OCI-LY7 (cell line): ENCODE measurements around the gene STK31. TPM values are rescaled to one million over a fixed set of nuclear protein-coding genes. Genes with fewer than 3 reads are reported as not detected.

ENCODE experiments used
- BruUV-seq: library from RNA; stranded (reverse); fragments of 400-500 nt; replicated peaks from 2 replicates; lab custom pipeline; 2021; lab: Mats Ljungman, UMichigan
- CTCF ChIA-PET: fragments of 300-600 bp; sonication (Branson Sonifier 250); formaldehyde crosslinking; loops from one replicate; lab custom pipeline; 2022; ENCODE audit warnings: antibody characterized with exemption; ENCODE audit not compliant: unreplicated experiment; lab: Charles Lee
- POLR2A ChIA-PET: fragments of 300-600 bp; sonication (Branson Sonifier 250); formaldehyde crosslinking; loops from one replicate; lab custom pipeline; 2022; ENCODE audit warnings: antibody characterized with exemption; lab: Charles Lee
- DNase-seq: peaks from one replicate; pipeline ENCODE4 v3.0.0-alpha.2; 2015; ENCODE audit warnings: low spot score
- H2AFZ ChIP-seq: fragments of 200-600 bp; sonication (generic), shearing (Covaris generic); 2 replicates; pipeline ENCODE4 v1.6.1; 2014; ENCODE audit warnings: mild to moderate bottlenecking, antibody characterized with exemption, low read length, moderate library complexity
- H3K27ac ChIP-seq: fragments of 200-600 bp; sonication (generic); 2 replicates; pipeline ENCODE4 v1.5.1; 2014; ENCODE audit warnings: mixed run types, low read depth, mild to moderate bottlenecking, moderate library complexity, low read length, inconsistent platforms; ENCODE audit not compliant: poor library complexity, severe bottlenecking
- H3K36me3 ChIP-seq: fragments of 200-600 bp; sonication (generic); 2 replicates; pipeline ENCODE4 v1.6.1; 2014; ENCODE audit warnings: mild to moderate bottlenecking, antibody characterized with exemption, low read length, moderate library complexity, mixed read lengths; ENCODE audit not compliant: insufficient read depth
- H3K4me1 ChIP-seq: fragments of 200-600 bp; sonication (generic); 2 replicates; pipeline ENCODE4 v1.5.1; 2014; ENCODE audit warnings: mild to moderate bottlenecking, low read length; ENCODE audit not compliant: insufficient read depth, poor library complexity, severe bottlenecking
- H3K4me2 ChIP-seq: fragments of 200-600 bp; sonication (generic); 2 replicates; pipeline ENCODE4 v1.6.1; 2014; ENCODE audit warnings: mild to moderate bottlenecking, low read length
- H3K4me3 ChIP-seq: fragments of 200-600 bp; sonication (generic); 2 replicates; pipeline ENCODE4 v1.5.1; 2014; ENCODE audit warnings: mild to moderate bottlenecking, low read depth, low read length; ENCODE audit not compliant: poor library complexity, severe bottlenecking
- H3K79me2 ChIP-seq: fragments of 200-600 bp; sonication (generic); 2 replicates; pipeline ENCODE4 v1.6.1; 2016; ENCODE audit warnings: low read depth, mild to moderate bottlenecking, low read length, moderate library complexity, mixed read lengths; ENCODE audit not compliant: insufficient read depth
- H3K9me2 ChIP-seq: fragments of 200-600 bp; sonication (generic); 2 replicates; pipeline ENCODE4 v1.6.1; 2016; ENCODE audit warnings: mild to moderate bottlenecking, low read length, mixed read lengths; ENCODE audit not compliant: insufficient read depth
- H3K9me3 ChIP-seq: fragments of 200-600 bp; sonication (generic); 2 replicates; pipeline ENCODE4 v1.6.1; 2014; ENCODE audit warnings: mild to moderate bottlenecking, mixed run types, low read length, mixed read lengths
- H4K20me1 ChIP-seq: fragments of 200-600 bp; sonication (generic); 2 replicates; pipeline ENCODE4 v1.6.1; 2014; ENCODE audit warnings: mild to moderate bottlenecking, antibody characterized with exemption, low read length, moderate library complexity, mixed read lengths; ENCODE audit not compliant: insufficient read depth
- EZH2phosphoT487 ChIP-seq: fragments of 200-600 bp; sonication (generic); IDR thresholded peaks from 2 replicates; pipeline ENCODE4 v1.6.1; 2018; ENCODE audit warnings: low read depth, borderline replicate concordance, mild to moderate bottlenecking, mixed run types, antibody characterized with exemption, low read length, moderate library complexity, mixed read lengths
- intact Hi-C: fragments of 100-400 bp; cut with micrococcal nuclease; formaldehyde crosslinking; loops from one replicate; pipeline ENCODE4 v1.10.0; 2022; ENCODE audit not compliant: unreplicated experiment
- total RNA-seq, 2 experiments: library from RNA; depleted of rRNA in 1 of 2; stranded (reverse); fragments of >200 nt in 1 of 2; shearing (Covaris generic) in 1 of 2; gene quantifications; 2 replicates each; pipeline ENCODE4 v1.2.3, GENCODE V29; 2014 to 2022
- TF ChIP-seq, protein P1 (sequence below): fragments of 200-600 bp; sonication (generic); conservative IDR thresholded peaks from 2 replicates; pipeline ENCODE4 v1.5.1; 2014; ENCODE audit warnings: mild to moderate bottlenecking, antibody characterized with exemption, low read length, moderate library complexity, mixed read lengths

Gene STK31
- total RNA-seq, 2 experiments from 2014 or later: 0.28 to 0.40 TPM

DNA sequence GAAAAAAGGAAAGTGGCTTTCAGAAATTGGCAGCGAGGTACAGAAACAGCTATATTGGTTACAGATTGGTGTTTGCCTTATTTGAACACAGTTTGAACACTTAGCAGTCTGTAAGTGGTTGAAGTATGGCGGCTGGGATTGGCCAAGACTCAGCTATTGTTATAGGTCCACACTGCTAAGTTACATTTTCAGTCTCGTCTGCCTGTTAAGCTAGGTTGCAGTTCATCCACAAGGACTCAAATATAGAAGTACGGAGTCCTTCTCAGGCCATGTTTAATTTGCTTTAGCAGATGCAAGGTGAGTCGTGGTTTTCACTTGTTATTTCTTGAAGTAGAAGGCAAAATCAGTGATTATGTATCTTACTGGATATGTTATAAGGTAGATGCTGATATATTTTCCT lies 73.1 kb downstream of the STK31 start:
- intact Hi-C loops: no loop called here
- Histone ChIP-seq H3K4me2 (no peak overlapping the region), H3K9me3 (no peaks in the 10 kb centered on the region), H3K9me2 (no peaks in the 10 kb centered on the region), H3K4me1 (no peaks in the 10 kb centered on the region), H3K4me3 (no peak overlapping the region), H2AFZ (no peak overlapping the region), H3K79me2 (no peaks in the 10 kb centered on the region), H4K20me1 (no peaks in the 10 kb centered on the region), H3K27ac (no peak overlapping the region), H3K36me3 (no peaks in the 10 kb centered on the region)
- no peak for DNase-seq
- POLR2A ChIA-PET: interaction anchor here (0.7 to 1.1 kb wide), 2 partner anchors 188 to 1832 kb away, joined by 3 to 6 read pairs; no protein-coding TSS in a partner anchor
- TF ChIP-seq EZH2phosphoT487: no peak
- TF ChIP-seq, protein P1, sequence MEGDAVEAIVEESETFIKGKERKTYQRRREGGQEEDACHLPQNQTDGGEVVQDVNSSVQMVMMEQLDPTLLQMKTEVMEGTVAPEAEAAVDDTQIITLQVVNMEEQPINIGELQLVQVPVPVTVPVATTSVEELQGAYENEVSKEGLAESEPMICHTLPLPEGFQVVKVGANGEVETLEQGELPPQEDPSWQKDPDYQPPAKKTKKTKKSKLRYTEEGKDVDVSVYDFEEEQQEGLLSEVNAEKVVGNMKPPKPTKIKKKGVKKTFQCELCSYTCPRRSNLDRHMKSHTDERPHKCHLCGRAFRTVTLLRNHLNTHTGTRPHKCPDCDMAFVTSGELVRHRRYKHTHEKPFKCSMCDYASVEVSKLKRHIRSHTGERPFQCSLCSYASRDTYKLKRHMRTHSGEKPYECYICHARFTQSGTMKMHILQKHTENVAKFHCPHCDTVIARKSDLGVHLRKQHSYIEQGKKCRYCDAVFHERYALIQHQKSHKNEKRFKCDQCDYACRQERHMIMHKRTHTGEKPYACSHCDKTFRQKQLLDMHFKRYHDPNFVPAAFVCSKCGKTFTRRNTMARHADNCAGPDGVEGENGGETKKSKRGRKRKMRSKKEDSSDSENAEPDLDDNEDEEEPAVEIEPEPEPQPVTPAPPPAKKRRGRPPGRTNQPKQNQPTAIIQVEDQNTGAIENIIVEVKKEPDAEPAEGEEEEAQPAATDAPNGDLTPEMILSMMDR: no peak
- CTCF ChIA-PET: no interaction called here
- no TSS peak for BruUV-seq

DNA sequence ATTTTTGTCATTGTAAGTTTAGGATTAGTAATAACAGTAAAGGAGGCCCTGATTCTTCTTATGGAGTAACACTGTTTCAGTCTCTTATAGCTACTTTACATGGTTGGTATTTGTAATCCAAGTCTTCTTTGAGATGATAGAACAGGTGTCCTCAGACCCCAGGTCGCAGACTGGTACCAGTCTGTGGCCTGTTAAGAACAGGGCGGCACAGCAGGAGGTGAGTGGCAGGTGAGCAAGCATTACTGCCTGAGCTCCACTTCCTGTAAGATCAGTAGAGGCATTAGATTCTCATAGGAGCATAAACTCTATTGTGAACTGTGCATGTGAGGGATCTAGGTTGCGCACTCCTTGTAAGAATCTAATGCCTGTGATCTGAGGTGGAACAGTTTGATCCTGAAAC lies 77.3 kb downstream of the STK31 start:
- Histone ChIP-seq H3K9me2 (no peaks in the 10 kb centered on the region), H3K4me1 (no peaks in the 10 kb centered on the region), H3K27ac (no peak overlapping the region), H3K79me2 (no peaks in the 10 kb centered on the region), H3K36me3 (no peaks in the 10 kb centered on the region), H3K9me3 (no peaks in the 10 kb centered on the region), H3K4me2 (no peak overlapping the region), H3K4me3 (no peak overlapping the region), H2AFZ (no peak overlapping the region), H4K20me1 (no peaks in the 10 kb centered on the region)
- intact Hi-C loops: no loop called here
- no peak for TF ChIP-seq EZH2phosphoT487
- TF ChIP-seq, protein P1: no peak
- BruUV-seq: no TSS peak
- ChIA-PET CTCF (no interaction called here), POLR2A (no interaction called here)
- DNase-seq: no peak

DNA sequence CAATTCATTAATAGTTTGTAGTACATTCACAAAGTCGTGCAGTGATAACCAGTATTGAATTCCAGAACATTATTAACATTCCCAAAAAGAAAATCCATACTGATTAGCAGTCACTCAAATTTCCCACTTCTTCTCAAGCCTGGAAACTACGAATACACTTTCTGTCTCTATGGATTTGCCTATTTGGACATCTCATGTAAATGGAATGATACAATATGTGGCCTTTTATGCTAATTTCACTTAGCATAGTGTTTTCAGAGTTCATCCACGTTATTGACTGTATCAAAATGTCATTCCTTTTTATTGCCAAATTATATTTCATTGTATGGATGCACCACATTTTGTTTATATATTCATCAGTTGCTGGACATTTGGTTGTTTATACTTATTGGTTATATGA lies 78.8 kb downstream of the STK31 start:
- no peak overlapping the region for H3K4me2 ChIP-seq
- DNase-seq: no peak
- no peak overlapping the region for H3K27ac ChIP-seq
- H3K36me3 ChIP-seq: no peaks in the 10 kb centered on the region
- H3K9me2 ChIP-seq: no peaks in the 10 kb centered on the region
- H4K20me1 ChIP-seq: no peaks in the 10 kb centered on the region
- TF ChIP-seq, protein P1: no peak
- no peak for TF ChIP-seq EZH2phosphoT487
- H3K9me3 ChIP-seq: no peaks in the 10 kb centered on the region
- ChIA-PET POLR2A (no interaction called here), CTCF (no interaction called here)
- H3K4me1 ChIP-seq: no peaks in the 10 kb centered on the region
- H2AFZ ChIP-seq: no peak overlapping the region
- no peaks in the 10 kb centered on the region for H3K79me2 ChIP-seq
- no peak overlapping the region for H3K4me3 ChIP-seq
- intact Hi-C loops: no loop called here
- no TSS peak for BruUV-seq
